Pancreas (tissue), 10 donors: ENCODE results near the gene PHC3. TPM values are rescaled to one million over a fixed set of nuclear protein-coding genes. Genes with fewer than 3 reads are reported as not detected.

Experiments
- ATAC-seq, 4 donors: fragments of 200-7000 bp; cut with Tn5 transposase; one replicate each; pipeline versions ENCODE4 v1.8.0 to v1.9.1; 2020; ENCODE audit warnings: mild to moderate bottlenecking in 4 of 4, moderate library complexity in 4 of 4
- DNase-seq, 6 donors: peaks; one replicate each; pipeline ENCODE4 v3.0.0-alpha.2; 2020
- FAIRE-seq: peaks from 2 replicates; lab custom pipeline; 2012; peaks lifted over from hg19 to GRCh38; lab: Jason Lieb, UNC
- H3K27ac ChIP-seq, 4 donors: fragments of 200-600 bp; sonication (generic); 1 replicate in 3 of 4; 2 replicates in 1 of 4; pipeline versions ENCODE4 v1.5.0 to v1.8.0; 2020
- H3K27me3 ChIP-seq, 4 donors: fragments of 200-600 bp; one replicate each; pipeline ENCODE4 v1.8.0; 2021
- H3K36me3 ChIP-seq, 3 donors: fragments of 200-600 bp; sonication (generic) in 1 of 3; one replicate each; pipeline versions ENCODE4 v1.5.0 to v1.8.0; 2020 to 2021
- H3K4me1 ChIP-seq, 3 donors: fragments of 200-600 bp; one replicate each; pipeline ENCODE4 v1.8.0; 2021
- H3K4me3 ChIP-seq, 4 donors: fragments of 200-600 bp; sonication (generic) in 2 of 4; one replicate each; pipeline versions ENCODE4 v1.5.0 to v1.8.0; 2020 to 2021
- H3K9me3 ChIP-seq, 4 donors: fragments of 200-600 bp; one replicate each; pipeline ENCODE4 v1.8.0; 2021
- CTCF ChIP-seq, 4 donors: fragments of 200-600 bp; sonication (generic) in 3 of 4; IDR thresholded peaks; one replicate each; pipeline versions ENCODE4 v1.5.0 to v1.8.0; 2021; ENCODE audit warnings: antibody characterized with exemption in 4 of 4
- WGBS, 2 donors: extraction: QIAGEN DNeasy Blood & Tissue Kit; methylation state at CpG; one replicate each; pipeline ENCODE4 v1.1.7; 2013; 5-methylcytosine and 5-hydroxymethylcytosine counted together
- intact Hi-C, 3 donors: fragments of 100-400 bp; cut with DNase I; formaldehyde crosslinking; loops; one replicate each; pipeline versions ENCODE4 v1.11.1 to v1.14.2; 2022
- polyA plus RNA-seq, 2 donors: library from polyadenylated mRNA; stranded (reverse); fragments of 200-250 nt; gene quantifications; one replicate each; pipeline ENCODE4 v1.2.3, GENCODE V29; 2013
- total RNA-seq, 6 donors: library from RNA; stranded (reverse); fragmentation: NEBNext Ultra II Directional in 4 of 6; extraction: Animal tissue kit (Norgen Biotek cat#: 25700) in 4 of 6; gene quantifications; one replicate each; pipeline versions ENCODE4 v1.2.1 to v1.2.4, GENCODE V29; 2021 to 2023
- donor health status: healthy with polysubstance abuse.
- donor health status: DM: no; HTN: no; CAD: no; lungs with moderate emphysema.
- donor health status: DM: no; HTN: no; CAD: no.
- donor health status: control.
- donor health status: control.
- donor health status: Bipolar disorder and iron deficiency.
- donor health status: DM: yes; HTN: yes; CAD: no.
- donor health status: DM: no; HTN: no; CAD: no.
- donor health status: DM: no; HTN: no; CAD: no.
- donor health status: DM: yes; HTN: yes; CAD: no.

PHC3 gene
- total and polyA plus RNA-seq, 8 donors: 5.5 to 38.0 (median 24.5) TPM

- Histone ChIP-seq H3K4me1 (peaks cover 0 to 7% (median 0%) of the 10 kb centered on the region in 3 donors), H3K36me3 (no peaks in the 10 kb centered on the region), H3K4me3 (no peak overlapping the region), H3K9me3 (no peaks in the 10 kb centered on the region), H3K27me3 (no peaks in the 10 kb centered on the region), H3K27ac (no peak overlapping the region)
- DNase-seq: no peak
- FAIRE-seq: no peak
- ATAC-seq: no peak
- intact Hi-C loops: no loop called here
- 66 to 92% methylated on average over 4 of the region's 4 CpGs for WGBS, 2 donors
- no peak for TF ChIP-seq CTCF (IDR thresholded peaks at IDR 0.05)
These were observed 106.0 kb downstream of the PHC3 start for GRCh38 chr3:170075441-170076091.

GRCh38 chr3:170064108-170064507, 117.4 kb downstream of the PHC3 start:
- no peaks in the 10 kb centered on the region for H3K9me3 ChIP-seq
- whole genome bisulfite sequencing, 2 donors: 95 to 96% methylated on average over 18 of the region's 18 CpGs
- H3K36me3 ChIP-seq: no peaks in the 10 kb centered on the region
- FAIRE-seq (no peak), DNase-seq (no peak), ATAC-seq (no peak)
- intact Hi-C loops: no loop called here
- TF ChIP-seq CTCF (IDR thresholded peaks at IDR 0.05): no peak
- H3K4me1 ChIP-seq: no peaks in the 10 kb centered on the region
- no peak overlapping the region for H3K4me3 ChIP-seq
- no peaks in the 10 kb centered on the region for H3K27me3 ChIP-seq
- no peak overlapping the region for H3K27ac ChIP-seq

GRCh38 chr3:170063691-170064090, 117.8 kb downstream of the PHC3 start:
- Histone ChIP-seq H3K9me3 (no peaks in the 10 kb centered on the region), H3K27ac (no peak overlapping the region), H3K36me3 (no peaks in the 10 kb centered on the region), H3K4me1 (no peaks in the 10 kb centered on the region), H3K4me3 (no peak overlapping the region), H3K27me3 (no peaks in the 10 kb centered on the region)
- intact Hi-C loops: no loop called here
- WGBS, 2 donors: 96% methylated on average over 15 of the region's 15 CpGs
- no peak for FAIRE-seq
- no peak for ATAC-seq
- DNase-seq: no peak
- TF ChIP-seq CTCF (IDR thresholded peaks at IDR 0.05): no peak

- H3K27ac ChIP-seq: no peak overlapping the region
- H3K9me3 ChIP-seq: no peaks in the 10 kb centered on the region
- FAIRE-seq (no peak), DNase-seq (no peak), ATAC-seq (no peak)
- H3K36me3 ChIP-seq: no peaks in the 10 kb centered on the region
- peaks cover 0 to 5% (median 3%) of the 10 kb centered on the region in 3 donors for H3K4me1 ChIP-seq
- intact Hi-C loops: no loop called here
- WGBS, 2 donors: 95 to 96% methylated on average over 16 of the region's 16 CpGs
- no peak for TF ChIP-seq CTCF (IDR thresholded peaks at IDR 0.05)
- H3K27me3 ChIP-seq: no peaks in the 10 kb centered on the region
- H3K4me3 ChIP-seq: no peak overlapping the region
These were observed 118.8 kb downstream of the PHC3 start for GRCh38 chr3:170062769-170063168.

GRCh38 chr3:170062068-170062467, 119.5 kb downstream of the PHC3 start:
- Histone ChIP-seq H3K36me3 (no peaks in the 10 kb centered on the region), H3K27ac (no peak overlapping the region), H3K4me3 (no peak overlapping the region), H3K9me3 (no peaks in the 10 kb centered on the region), H3K27me3 (no peaks in the 10 kb centered on the region), H3K4me1 (peaks cover 3 to 9% (median 5%) of the 10 kb centered on the region in 3 donors)
- DNase-seq (no peak), ATAC-seq (no peak), FAIRE-seq (no peak)
- 96 to 98% methylated on average over 20 of the region's 20 CpGs for WGBS, 2 donors
- TF ChIP-seq CTCF (IDR thresholded peaks at IDR 0.05): no peak
- intact Hi-C loops: no loop called here
